HL-60/S4 (cell line): Measurements from ENCODE around the gene NLRP7.
"Not testable (repeated sequence)": the region's sequence is repeated elsewhere in the genome, so short reads cannot be mapped to it uniquely, and the experiment has no call there.

Source experiments
- in situ Hi-C: fragments of 300-500 bp; cut with MboI; formaldehyde crosslinking; loops from 2 replicates; pipeline ENCODE4 v1.14.3; 2022; ENCODE audit warnings: low sequenced_read_pairs

The NLRP7 gene

GRCh38 chr19:54921082-54921481, 26.2 kb downstream of the NLRP7 start:
- in situ Hi-C loops: loop anchor here (25.0 kb wide), 1 partner anchor 434 kb away; no protein-coding TSS in a partner anchor

GRCh38 chr19:54919646-54920563, 27.4 kb downstream of the NLRP7 start:
- in situ Hi-C loops: loop anchor here (25.0 kb wide), 1 partner anchor 433 kb away; no protein-coding TSS in a partner anchor

GRCh38 chr19:54918499-54918898, 28.8 kb downstream of the NLRP7 start:
- in situ Hi-C loops: loop anchor here (25.0 kb wide), 1 partner anchor 431 kb away; no protein-coding TSS in a partner anchor

- in situ Hi-C loops: loop anchor here (25.0 kb wide), 1 partner anchor 430 kb away; no protein-coding TSS in a partner anchor
Observed at GRCh38 chr19:54916822-54917221, 30.5 kb downstream of the NLRP7 start.

GRCh38 chr19:54907899-54908298, 39.4 kb downstream of the NLRP7 start:
- in situ Hi-C loops: loop anchor here (25.0 kb wide), 1 partner anchor 421 kb away; no protein-coding TSS in a partner anchor

GRCh38 chr19:54906819-54907218, 40.5 kb downstream of the NLRP7 start:
- in situ Hi-C loops: loop anchor here (25.0 kb wide), 1 partner anchor 420 kb away; no protein-coding TSS in a partner anchor

GRCh38 chr19:54905803-54906511, 41.4 kb downstream of the NLRP7 start, which contains the start of gene NCR1:
Gene NCR1, plus strand, starts transcription at chr19:54906148. Its CDS starts 40 bp downstream, at chr19:54906188.
- in situ Hi-C loops: loop anchor here (25.0 kb wide), 1 partner anchor 419 kb away; no protein-coding TSS in a partner anchor

- in situ Hi-C loops: loop anchor here (25.0 kb wide), 1 partner anchor 418 kb away; no protein-coding TSS in a partner anchor
Observed at GRCh38 chr19:54905421-54905802, 41.9 kb downstream of the NLRP7 start.

GRCh38 chr19:54904261-54904660, 43.1 kb downstream of the NLRP7 start:
- in situ Hi-C loops: loop anchor here (25.0 kb wide), 1 partner anchor 417 kb away; no protein-coding TSS in a partner anchor

- in situ Hi-C loops: loop anchor here (25.0 kb wide), 1 partner anchor 416 kb away; no protein-coding TSS in a partner anchor
Observed at GRCh38 chr19:54903303-54903702, 44.0 kb downstream of the NLRP7 start.

GRCh38 chr19:54902061-54902460, 45.3 kb downstream of the NLRP7 start:
- in situ Hi-C loops: loop anchor here (25.0 kb wide), 1 partner anchor 415 kb away; no protein-coding TSS in a partner anchor

GRCh38 chr19:54901153-54901552, 46.2 kb downstream of the NLRP7 start:
- in situ Hi-C loops: loop anchor here (25.0 kb wide), 1 partner anchor 414 kb away; no protein-coding TSS in a partner anchor

- in situ Hi-C loops: loop anchor here (25.0 kb wide), 1 partner anchor 412 kb away; no protein-coding TSS in a partner anchor
Observed at GRCh38 chr19:54899646-54900045, 47.7 kb downstream of the NLRP7 start.

GRCh38 chr19:54898685-54899084, 48.6 kb downstream of the NLRP7 start:
- in situ Hi-C loops: not testable (repeated sequence)

- in situ Hi-C loops: no loop called here
Observed at GRCh38 chr19:54896036-54896435, 51.3 kb downstream of the NLRP7 start.

GRCh38 chr19:54894106-54894505, 53.2 kb downstream of the NLRP7 start:
- in situ Hi-C loops: not testable (repeated sequence)

GRCh38 chr19:54893406-54893805, 53.9 kb downstream of the NLRP7 start:
- in situ Hi-C loops: no loop called here

GRCh38 chr19:54889566-54889965, 57.8 kb downstream of the NLRP7 start:
- in situ Hi-C loops: no loop called here

- in situ Hi-C loops: no loop called here
Observed at GRCh38 chr19:54888239-54888638, 59.1 kb downstream of the NLRP7 start.

- in situ Hi-C loops: no loop called here
Observed at GRCh38 chr19:54883228-54883627, 64.1 kb downstream of the NLRP7 start.

- in situ Hi-C loops: no loop called here
Observed at GRCh38 chr19:54882758-54883157, 64.6 kb downstream of the NLRP7 start.
